ENCODE measurements around the gene PI4K2A.
"Not testable (repeated sequence)": the region's sequence is repeated elsewhere in the genome, so short reads cannot be mapped to it uniquely, and the experiment has no call there.

Gene PI4K2A

GRCh38 chr10:97632949-97633884 is 7.3 kb upstream of the PI4K2A start, which contains the start of gene MORN4:
MORN4 (minus strand) TSS chr10:97633500; CDS start chr10:97619653, 13,847 bp downstream.
- peak; percentile 86 for DNase-seq (ENCODE audit: low read depth)

- no peak for DNase-seq (ENCODE audit: low read depth)
These were observed 6.5 kb upstream of the PI4K2A start for GRCh38 chr10:97633921-97634320.

GRCh38 chr10:97635577-97635976 is 4.9 kb upstream of the PI4K2A start:
- DNase-seq (ENCODE audit: low read depth): no peak

GRCh38 chr10:97639090-97639489 is 1.4 kb upstream of the PI4K2A start:
- not testable (repeated sequence) for DNase-seq (ENCODE audit: low read depth)

- DNase-seq (ENCODE audit: low read depth): no peak
These were observed 669 bp downstream of the PI4K2A start for GRCh38 chr10:97640868-97641811.

GRCh38 chr10:97642471-97643159 is 2.1 kb downstream of the PI4K2A start:
- not testable (repeated sequence) for DNase-seq (ENCODE audit: low read depth)

- DNase-seq (ENCODE audit: low read depth): no peak
These were observed 3.0 kb downstream of the PI4K2A start for GRCh38 chr10:97643441-97643985.

- no peak for DNase-seq (ENCODE audit: low read depth)
These were observed 4.5 kb downstream of the PI4K2A start for GRCh38 chr10:97644936-97645335.

GRCh38 chr10:97647556-97647955 is 7.1 kb downstream of the PI4K2A start:
- DNase-seq (ENCODE audit: low read depth): no peak

- DNase-seq (ENCODE audit: low read depth): peak; percentile 26
These were observed 8.3 kb downstream of the PI4K2A start for GRCh38 chr10:97648562-97649404.

GRCh38 chr10:97649405-97649750 is 8.9 kb downstream of the PI4K2A start:
- not testable (repeated sequence) for DNase-seq (ENCODE audit: low read depth)

- no peak for DNase-seq (ENCODE audit: low read depth)
These were observed 10.3 kb downstream of the PI4K2A start for GRCh38 chr10:97650726-97651125.

- DNase-seq (ENCODE audit: low read depth): no peak
These were observed 11.3 kb downstream of the PI4K2A start for GRCh38 chr10:97651773-97652172.

- DNase-seq (ENCODE audit: low read depth): no peak
These were observed 16.3 kb downstream of the PI4K2A start for GRCh38 chr10:97656777-97657176.

- no peak for DNase-seq (ENCODE audit: low read depth)
These were observed 19.1 kb downstream of the PI4K2A start for GRCh38 chr10:97659589-97659988.

GRCh38 chr10:97664282-97664850 is 23.9 kb downstream of the PI4K2A start:
- DNase-seq (ENCODE audit: low read depth): no peak

GRCh38 chr10:97666992-97667391 is 26.5 kb downstream of the PI4K2A start:
- no peak for DNase-seq (ENCODE audit: low read depth)

GRCh38 chr10:97667463-97667862 is 27.0 kb downstream of the PI4K2A start:
- DNase-seq (ENCODE audit: low read depth): no peak

GRCh38 chr10:97669571-97669970 is 29.1 kb downstream of the PI4K2A start:
- no peak for DNase-seq (ENCODE audit: low read depth)

- no peak for DNase-seq (ENCODE audit: low read depth)
These were observed 33.5 kb downstream of the PI4K2A start for GRCh38 chr10:97673736-97674525.
